ENCODE data around the gene ACOT13. TPM values are rescaled to one million over a fixed set of nuclear protein-coding genes. Genes with fewer than 3 reads are reported as not detected.
"Not testable (repeated sequence)": the region's sequence is repeated elsewhere in the genome, so short reads cannot be mapped to it uniquely, and the experiment has no call there.

The ACOT13 gene
- total RNA-seq, 4 donors from 2014 or later: 3.4 to 8.9 (median 6.8) TPM

DNA sequence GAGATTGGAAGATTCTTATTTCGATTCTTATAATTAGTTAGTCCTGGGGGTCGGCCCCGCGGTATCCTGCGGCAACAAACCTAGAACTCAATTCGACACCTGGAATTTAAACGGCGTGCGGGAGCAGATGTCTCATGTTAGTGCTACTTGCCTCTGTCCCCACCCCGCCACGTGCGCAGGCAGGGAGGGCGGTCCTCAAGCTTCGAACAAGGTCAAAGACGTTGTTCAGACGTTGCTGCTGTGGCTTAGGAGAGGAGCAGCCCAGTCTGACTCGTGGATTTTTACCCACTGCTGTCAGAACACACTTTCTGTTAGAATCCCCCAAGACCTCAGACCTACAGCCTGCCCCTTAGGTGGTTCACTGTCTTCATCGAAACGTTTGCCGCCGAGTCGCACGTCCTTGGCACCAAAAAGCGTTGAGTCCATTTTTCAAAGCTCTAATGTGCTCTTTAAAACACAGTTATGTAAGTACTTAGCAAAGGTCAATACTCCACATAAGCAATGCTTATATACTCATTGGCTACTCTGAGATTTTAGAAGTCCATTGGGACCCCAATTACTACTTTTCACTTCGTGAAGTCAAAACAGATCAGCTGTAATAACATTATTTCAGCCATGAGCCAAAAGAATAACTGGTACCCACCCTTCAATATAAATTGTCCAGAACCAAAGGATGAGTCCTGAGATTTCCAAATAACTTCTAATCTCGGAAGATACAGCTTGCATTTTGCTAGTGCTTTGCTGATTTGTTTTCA, 54.8 kb downstream of the ACOT13 start:
- no peak for TF ChIP-seq CTCF (IDR thresholded peaks at IDR 0.05)
- TF ChIP-seq POLR2A (IDR thresholded peaks at IDR 0.05): peak; percentile 67 to 81
- peak; percentile 88 for TF ChIP-seq POLR2AphosphoS5 (IDR thresholded peaks at IDR 0.05)
- TF ChIP-seq EP300 (IDR thresholded peaks at IDR 0.05): no peak
- H3K36me3 ChIP-seq: no peaks in the 10 kb centered on the region
- 1 to 6% methylated on average over 16 to 17 of the region's 26 CpGs for WGBS, 2 donors (ENCODE audit: low coverage in 1 of 2)
- peak; percentile 75 for ATAC-seq
- no peaks in the 10 kb centered on the region for H3K27me3 ChIP-seq
- peak overlapping the region; percentile 44 to 81 for H3K4me3 ChIP-seq
- peaks cover 0 to 33% (median 6%) of the 10 kb centered on the region in 3 donors for H3K4me1 ChIP-seq
- H3K9me3 ChIP-seq: no peaks in the 10 kb centered on the region
- H3K27ac ChIP-seq: peak overlapping the region; percentile 94 to 99 (median 97)

- WGBS, 2 donors (ENCODE audit: low coverage in 1 of 2): 90 to 92% methylated on average over 1 to 2 of the region's 3 CpGs
- peaks cover 0 to 17% (median 4%) of the 10 kb centered on the region in 3 donors for H3K4me1 ChIP-seq
- ATAC-seq: no peak
Observed at GRCh38 chr6:24723270-24723669, 56.4 kb downstream of the ACOT13 start.

DNA sequence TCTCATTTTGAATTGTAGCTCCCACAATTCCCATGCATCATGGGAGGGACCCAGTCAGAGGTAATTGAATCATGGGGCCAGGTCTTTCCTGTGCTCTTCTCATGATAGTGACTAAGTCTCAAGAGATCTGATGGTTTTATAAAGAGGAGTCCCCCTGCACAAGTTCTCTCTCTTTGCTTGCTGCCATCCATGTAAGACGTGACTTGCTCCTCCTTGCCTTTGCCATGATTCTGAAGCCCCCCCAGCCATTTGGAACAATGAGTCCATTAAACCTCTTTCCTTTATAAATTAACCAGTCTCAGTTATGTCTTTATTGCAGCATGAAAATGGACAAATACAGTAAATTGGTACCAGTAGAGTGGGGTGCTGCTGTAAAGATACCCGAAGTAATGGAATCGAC, 63.8 kb downstream of the ACOT13 start:
- H3K36me3 ChIP-seq: not testable (repeated sequence)
- WGBS, 2 donors (ENCODE audit: low coverage in 1 of 2): 67 to 86% methylated on average over 1 to 2 of the region's 3 CpGs

More at GRCh38 chr6:24723270-24723669, 56.4 kb downstream of the ACOT13 start:
- Histone ChIP-seq H3K4me3 (no peak overlapping the region), H3K36me3 (no peaks in the 10 kb centered on the region), H3K9me3 (no peaks in the 10 kb centered on the region), H3K27me3 (no peaks in the 10 kb centered on the region), H3K27ac (no peak overlapping the region)
- TF ChIP-seq POLR2A (IDR thresholded peaks at IDR 0.05) (no peak), EP300 (IDR thresholded peaks at IDR 0.05) (no peak), CTCF (IDR thresholded peaks at IDR 0.05) (no peak), POLR2AphosphoS5 (IDR thresholded peaks at IDR 0.05) (no peak)

GRCh38 chr6:24731456-24732134, 64.7 kb downstream of the ACOT13 start:
- not testable (repeated sequence) for H3K4me1 ChIP-seq, H3K9me3 ChIP-seq, ATAC-seq, H3K27ac ChIP-seq, H3K27me3 ChIP-seq, H3K36me3 ChIP-seq, H3K4me3 ChIP-seq
- WGBS, 2 donors (ENCODE audit: low coverage in 1 of 2): 86 to 96% methylated on average over 4 of the region's 6 CpGs

More for the DNA sequence above, 63.8 kb downstream of the ACOT13 start:
- not testable (repeated sequence) for ATAC-seq, H3K9me3 ChIP-seq, H3K27ac ChIP-seq, H3K27me3 ChIP-seq, H3K4me1 ChIP-seq, H3K4me3 ChIP-seq

GRCh38 chr6:24734166-24734565, 67.3 kb downstream of the ACOT13 start:
- no peaks in the 10 kb centered on the region for H3K4me1 ChIP-seq
- 73% methylated on average over 1 of the region's 1 CpG; no CpG with 5 or more reads in 1 of the 2 donors for WGBS, 2 donors (ENCODE audit: low coverage in 1 of 2)
- no peaks in the 10 kb centered on the region for H3K36me3 ChIP-seq
- no peak for ATAC-seq
- H3K9me3 ChIP-seq: peaks cover 0 to 8% (median 0%) of the 10 kb centered on the region in 3 donors
- TF ChIP-seq POLR2AphosphoS5 (IDR thresholded peaks at IDR 0.05) (no peak), POLR2A (IDR thresholded peaks at IDR 0.05) (no peak), CTCF (IDR thresholded peaks at IDR 0.05) (no peak), EP300 (IDR thresholded peaks at IDR 0.05) (no peak)
- no peak overlapping the region for H3K4me3 ChIP-seq
- no peaks in the 10 kb centered on the region for H3K27me3 ChIP-seq
- H3K27ac ChIP-seq: no peak overlapping the region

GRCh38 chr6:24734710-24735109, 67.8 kb downstream of the ACOT13 start:
- 88 to 96% methylated on average over 2 to 4 of the region's 4 CpGs for WGBS, 2 donors (ENCODE audit: low coverage in 1 of 2)
- not testable (repeated sequence) for ATAC-seq

More at GRCh38 chr6:24734710-24735109, 67.8 kb downstream of the ACOT13 start:
- not testable (repeated sequence) for H3K36me3 ChIP-seq, H3K9me3 ChIP-seq, H3K27me3 ChIP-seq, H3K27ac ChIP-seq, H3K4me3 ChIP-seq, H3K4me1 ChIP-seq

Data from gastroesophageal sphincter (tissue), 4 donors.